Dendritic cell treated with granulocyte-macrophage colony-stimulating factor and Interleukin-4, amounts not matched to agents 40 ng/mL and 50 ng/mL, for 4 days (primary cell): ENCODE data around the gene PNMA8C.
"Not testable (repeated sequence)": the region's sequence is repeated elsewhere in the genome, so short reads cannot be mapped to it uniquely, and the experiment has no call there.

Experiments
- H3K27ac Mint-ChIP-seq: one replicate; pipeline ENCODE4 v1.8.0; 2022; ENCODE audit warnings: mild to moderate bottlenecking, mixed read lengths
- H3K27me3 Mint-ChIP-seq: one replicate; pipeline ENCODE4 v1.8.0; 2022; ENCODE audit warnings: mild to moderate bottlenecking, mixed read lengths
- H3K36me3 Mint-ChIP-seq: one replicate; pipeline ENCODE4 v1.8.0; 2022; ENCODE audit warnings: low read depth, mixed read lengths
- H3K4me1 Mint-ChIP-seq: one replicate; pipeline ENCODE4 v1.8.0; 2022; ENCODE audit warnings: low read depth, mixed read lengths
- H3K4me3 Mint-ChIP-seq: one replicate; pipeline ENCODE4 v1.8.0; 2022; ENCODE audit warnings: mild to moderate bottlenecking, moderate library complexity, mixed read lengths
- H3K9me3 Mint-ChIP-seq: one replicate; pipeline ENCODE4 v1.8.0; 2022; ENCODE audit warnings: mixed read lengths
- intact Hi-C: fragments of 100-400 bp; cut with micrococcal nuclease; formaldehyde crosslinking; loops from one replicate; pipeline ENCODE4 v1.15.0; 2022

The PNMA8C gene

DNA sequence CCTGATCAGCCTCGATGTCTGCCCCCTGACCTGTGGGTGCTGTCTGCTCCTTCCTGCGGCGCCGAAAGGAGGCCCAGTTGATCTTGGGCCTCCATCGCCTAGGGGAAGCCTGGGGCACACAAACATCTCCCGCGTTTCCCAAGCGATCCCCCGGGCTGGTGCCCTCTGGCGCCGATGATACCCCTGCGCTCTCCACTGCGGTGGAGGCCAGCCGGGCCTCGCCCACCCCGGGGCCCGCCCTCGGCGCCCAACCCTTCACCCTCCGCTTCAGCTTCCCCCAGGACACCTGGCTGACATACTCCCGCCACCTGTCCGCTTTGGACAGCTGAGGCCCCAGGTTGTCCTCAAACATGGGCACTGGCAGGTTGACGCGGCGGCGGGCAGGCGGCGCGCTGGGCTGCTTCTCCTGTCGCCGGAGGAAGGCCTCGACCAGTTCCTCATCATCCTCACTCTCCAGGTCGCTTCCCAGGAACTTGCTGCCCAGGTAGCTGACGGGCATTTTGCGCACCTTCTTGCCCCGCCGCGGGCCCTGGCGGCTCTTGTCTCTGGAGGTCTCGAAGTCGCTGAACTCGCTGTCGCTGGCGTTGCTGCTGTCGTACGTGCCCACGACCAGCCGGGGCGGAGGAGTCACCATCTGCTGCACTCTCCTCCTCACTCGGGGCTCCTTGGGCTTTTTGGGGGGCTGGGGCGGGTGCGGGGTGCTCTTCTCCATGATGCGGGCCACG is 16.6 kb downstream of the PNMA8C start:
- Mint-ChIP-seq H3K27me3 (peaks cover 91% of the 10 kb centered on the region), H3K4me1 (peaks cover 18% of the 10 kb centered on the region), H3K4me3 (no peak overlapping the region), H3K36me3 (no peaks in the 10 kb centered on the region), H3K27ac (no peak overlapping the region), H3K9me3 (no peaks in the 10 kb centered on the region)
- intact Hi-C loops: no loop called here

DNA sequence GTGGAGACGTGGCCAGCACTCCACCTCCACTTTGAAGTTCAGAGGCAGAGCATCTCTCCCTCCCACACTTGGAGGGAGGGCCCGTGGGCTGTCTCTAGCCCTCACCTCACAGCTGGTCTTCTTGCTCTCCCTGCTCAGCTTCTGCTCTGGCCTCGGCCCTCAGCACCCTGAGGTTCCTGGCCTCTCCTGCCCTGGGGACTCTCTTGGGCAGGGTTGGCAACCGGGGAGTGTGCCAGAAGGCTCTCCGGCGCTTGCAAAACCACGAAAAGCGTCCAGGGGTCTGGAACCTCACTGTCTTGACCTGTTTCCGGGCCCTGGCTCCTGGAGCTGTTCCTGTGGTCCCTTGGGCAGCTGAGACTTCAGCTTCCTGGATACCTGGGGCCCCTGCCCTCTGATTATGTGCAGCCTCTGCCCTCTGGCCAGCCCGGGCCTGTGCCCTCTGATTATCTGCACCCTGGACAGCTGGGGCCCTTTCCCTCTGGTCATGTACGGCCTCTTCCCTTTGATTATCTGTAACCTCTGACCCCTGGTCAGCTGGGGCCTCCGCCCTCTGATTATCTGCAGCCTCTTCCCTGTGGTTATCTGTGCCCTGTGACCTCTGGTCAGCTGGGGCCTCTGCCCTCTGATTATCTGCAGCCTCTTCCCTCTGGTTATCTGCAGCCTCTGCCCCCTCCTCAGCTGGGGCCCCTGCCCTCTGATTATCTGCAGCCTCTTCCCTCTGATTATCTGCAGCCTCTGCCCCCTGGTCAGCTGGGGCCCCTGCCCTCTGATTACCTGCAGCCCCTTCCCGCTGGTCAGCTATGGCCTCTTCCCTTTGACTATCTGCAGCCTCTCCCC is 17.4 kb downstream of the PNMA8C start:
- Mint-ChIP-seq H3K9me3 (no peaks in the 10 kb centered on the region), H3K27me3 (peaks cover 91% of the 10 kb centered on the region), H3K27ac (no peak overlapping the region), H3K4me3 (no peak overlapping the region), H3K4me1 (peaks cover 13% of the 10 kb centered on the region), H3K36me3 (no peaks in the 10 kb centered on the region)
- intact Hi-C loops: no loop called here

DNA sequence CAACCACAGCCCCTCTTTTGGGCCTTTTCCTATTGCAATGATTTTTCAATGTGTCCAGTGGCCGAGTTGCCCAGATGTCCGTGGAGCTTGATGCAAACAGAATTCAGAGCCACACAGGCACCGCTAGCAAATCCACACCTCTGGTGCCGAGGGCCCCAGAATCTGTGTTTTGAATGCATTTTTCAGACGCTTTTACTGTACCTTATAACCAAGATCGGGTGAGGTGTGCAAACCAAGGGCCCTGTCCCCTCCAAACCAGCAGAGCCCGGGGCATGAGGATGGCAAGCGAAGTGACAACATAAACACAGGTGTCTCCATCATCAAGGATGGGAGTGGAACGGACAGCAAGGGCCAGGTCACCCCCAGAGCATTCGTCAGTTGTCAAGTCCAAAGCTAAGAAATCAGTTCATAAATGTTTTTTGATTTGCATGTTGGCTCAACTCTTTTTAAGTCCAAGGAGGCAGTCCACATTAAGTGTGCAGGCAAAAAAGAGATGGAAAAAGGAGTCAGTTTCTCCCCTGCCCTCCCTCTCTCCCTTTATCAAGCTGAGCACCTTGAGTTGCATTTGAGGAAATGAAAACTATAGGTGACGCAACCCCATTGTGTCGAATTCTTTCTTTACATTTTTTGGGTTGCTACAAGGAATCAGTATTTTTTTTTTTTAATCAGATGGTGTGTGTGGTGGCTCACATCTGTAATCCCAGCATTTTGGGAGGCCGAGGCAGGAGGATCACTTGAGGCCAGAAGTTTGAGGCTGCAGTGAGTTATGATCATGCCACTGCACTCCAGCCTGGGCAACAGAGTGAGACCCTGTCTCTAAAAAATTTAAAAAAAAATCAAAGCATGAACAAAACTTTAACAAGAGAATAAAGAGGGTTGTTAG is 18.3 kb downstream of the PNMA8C start:
- Mint-ChIP-seq H3K4me3 (no peak overlapping the region), H3K36me3 (no peaks in the 10 kb centered on the region), H3K4me1 (peaks cover 8% of the 10 kb centered on the region), H3K27ac (no peak overlapping the region), H3K27me3 (peaks cover 91% of the 10 kb centered on the region), H3K9me3 (no peaks in the 10 kb centered on the region)
- intact Hi-C loops: no loop called here

DNA sequence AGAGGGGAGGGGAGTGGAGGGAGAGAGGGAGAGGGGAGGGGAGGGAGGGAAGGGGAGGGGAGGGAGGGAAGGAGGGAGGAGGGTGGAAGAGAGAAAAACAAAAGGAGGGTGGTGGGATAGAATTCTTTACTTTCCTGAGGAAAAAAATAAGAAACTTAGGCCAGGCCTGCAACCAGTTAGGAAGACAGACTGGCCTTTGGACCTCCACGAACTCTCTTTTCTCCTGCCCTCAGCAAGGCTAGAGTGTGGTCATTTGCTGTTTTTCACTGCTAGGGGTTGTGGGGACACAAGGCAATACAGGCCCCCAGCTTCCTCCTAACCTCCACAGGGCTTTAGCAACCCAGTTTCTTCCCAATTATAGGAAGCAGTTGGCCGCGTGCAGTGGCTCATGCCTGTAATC is 19.5 kb downstream of the PNMA8C start:
- Mint-ChIP-seq H3K36me3 (no peaks in the 10 kb centered on the region), H3K9me3 (no peaks in the 10 kb centered on the region), H3K4me3 (no peak overlapping the region), H3K27me3 (peaks cover 92% of the 10 kb centered on the region), H3K27ac (no peak overlapping the region), H3K4me1 (peaks cover 15% of the 10 kb centered on the region)
- intact Hi-C loops: no loop called here

DNA sequence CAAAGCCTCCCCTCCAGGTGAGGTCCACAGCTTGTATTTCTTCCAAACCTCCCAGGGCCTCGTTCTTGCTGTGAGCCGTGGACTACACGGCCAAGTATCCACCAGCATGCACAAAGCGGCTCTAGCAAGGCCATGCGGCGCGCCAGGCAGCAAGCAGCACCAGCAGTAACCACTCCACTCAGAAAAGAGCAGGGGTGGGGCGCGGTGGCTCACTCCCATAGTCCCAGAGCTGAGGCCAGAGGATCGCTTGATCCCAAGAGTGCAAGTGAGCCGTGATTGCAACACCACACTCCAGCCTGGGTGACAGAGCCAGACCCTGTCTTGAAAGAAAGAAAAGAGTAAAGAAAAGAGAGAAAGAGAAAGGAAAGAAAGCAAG is 20.1 kb downstream of the PNMA8C start:
- H3K27me3 Mint-ChIP-seq: peaks cover 92% of the 10 kb centered on the region
- no peaks in the 10 kb centered on the region for H3K9me3 Mint-ChIP-seq
- intact Hi-C loops: no loop called here
- H3K4me1 Mint-ChIP-seq: peaks cover 20% of the 10 kb centered on the region
- no peak overlapping the region for H3K27ac Mint-ChIP-seq
- no peaks in the 10 kb centered on the region for H3K36me3 Mint-ChIP-seq
- no peak overlapping the region for H3K4me3 Mint-ChIP-seq

DNA sequence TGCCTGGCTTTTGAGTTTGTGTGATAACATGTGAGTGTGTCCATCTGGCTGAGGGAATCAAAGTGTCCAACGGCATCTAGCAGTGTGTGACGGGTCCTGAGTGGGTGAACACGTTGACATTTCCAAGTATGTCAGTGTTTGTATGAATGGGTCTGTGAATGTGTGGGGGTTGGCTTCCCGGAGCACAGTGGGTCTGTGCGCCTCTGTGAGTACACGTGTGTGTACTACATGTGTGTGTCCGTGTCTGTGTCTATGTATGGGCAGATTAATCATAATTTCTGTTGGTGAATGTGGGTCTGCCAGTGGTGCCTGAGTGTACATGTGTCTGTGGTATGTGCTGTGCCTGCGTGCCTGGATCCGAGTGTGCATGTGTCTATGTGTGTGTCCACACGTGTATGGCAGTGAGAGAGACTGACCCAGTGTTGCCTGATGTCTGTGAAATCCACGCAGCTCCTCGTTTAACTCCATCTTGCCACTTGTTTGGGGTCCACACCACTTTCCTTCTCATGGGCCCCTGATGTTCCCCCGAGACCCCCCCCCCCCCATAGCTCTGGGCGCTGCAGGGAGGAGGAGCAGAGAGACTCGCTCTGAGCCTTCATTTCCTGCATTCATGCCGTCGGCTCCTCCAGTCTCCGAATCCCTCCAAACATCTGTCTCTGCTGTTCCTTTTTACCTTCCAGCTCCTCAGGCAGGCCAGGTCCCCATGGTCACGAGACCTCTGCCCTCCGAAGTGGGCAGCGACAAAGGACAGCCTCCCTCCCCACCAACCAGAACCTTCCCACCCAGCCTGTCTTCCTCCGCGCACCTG is 20.7 kb downstream of the PNMA8C start:
- Mint-ChIP-seq H3K27ac (no peak overlapping the region), H3K4me3 (no peak overlapping the region), H3K9me3 (no peaks in the 10 kb centered on the region), H3K4me1 (peaks cover 22% of the 10 kb centered on the region), H3K27me3 (peaks cover 92% of the 10 kb centered on the region), H3K36me3 (no peaks in the 10 kb centered on the region)
- intact Hi-C loops: no loop called here

DNA sequence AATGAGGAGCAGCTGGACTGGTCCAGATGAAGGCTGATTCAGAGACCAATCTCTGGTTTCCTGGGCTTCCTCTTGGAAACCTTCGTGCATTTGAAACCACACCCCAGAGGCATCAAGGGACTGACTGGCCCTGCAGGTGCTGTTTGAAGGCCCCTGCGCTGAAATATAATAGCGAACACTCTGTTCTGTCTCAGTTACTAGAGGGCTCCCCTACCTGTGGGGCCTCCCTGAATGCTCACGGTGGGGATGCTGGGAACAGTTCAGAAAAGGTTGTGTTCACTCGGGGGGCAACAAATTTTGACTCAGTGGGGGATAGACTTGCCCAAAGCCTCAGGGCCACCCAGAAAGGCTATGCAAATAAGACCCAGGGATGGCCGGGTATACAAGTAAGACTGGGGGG is 21.8 kb downstream of the PNMA8C start:
- H3K9me3 Mint-ChIP-seq: no peaks in the 10 kb centered on the region

DNA sequence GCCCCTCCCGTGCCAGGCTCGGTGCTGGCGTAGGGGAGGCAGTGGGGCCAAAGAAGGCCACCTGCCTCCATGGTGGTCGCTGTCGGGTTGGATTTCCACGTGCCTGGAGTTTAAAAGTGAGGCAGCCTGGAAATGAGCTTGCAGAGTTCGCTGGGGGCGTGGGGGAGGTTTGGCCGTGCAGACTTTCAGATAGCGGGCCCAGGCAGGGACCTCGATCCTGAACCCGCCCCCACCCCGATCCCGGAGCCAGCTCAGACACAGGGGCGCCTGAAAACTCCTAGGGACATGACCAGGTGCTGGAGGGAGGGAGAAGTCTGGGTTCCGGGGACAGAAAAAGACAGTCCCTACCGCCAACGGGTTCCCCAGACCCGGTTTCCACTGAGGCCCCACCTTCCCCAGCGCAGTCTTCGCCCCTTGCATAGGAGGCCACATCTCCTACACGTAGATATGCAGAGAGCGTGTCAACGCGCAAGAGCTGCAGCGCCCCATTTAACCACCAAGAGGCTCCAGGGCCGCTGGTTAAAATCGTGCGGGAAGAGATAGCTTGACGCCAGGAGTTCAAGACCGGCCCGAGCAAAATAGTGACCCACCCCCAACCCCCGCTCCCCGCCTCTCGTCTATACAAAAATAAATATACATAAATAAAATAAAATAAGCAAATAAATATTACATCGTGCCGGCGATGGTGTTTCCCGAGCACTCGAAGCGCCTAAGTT is 23.8 kb downstream of the PNMA8C start:
- H3K36me3 Mint-ChIP-seq: no peaks in the 10 kb centered on the region
- H3K27me3 Mint-ChIP-seq: peaks cover 83% of the 10 kb centered on the region
- intact Hi-C loops: no loop called here
- H3K4me3 Mint-ChIP-seq: peak overlapping the region; percentile 55
- no peaks in the 10 kb centered on the region for H3K9me3 Mint-ChIP-seq
- peaks cover 30% of the 10 kb centered on the region for H3K4me1 Mint-ChIP-seq
- H3K27ac Mint-ChIP-seq: no peak overlapping the region

More for the DNA sequence above, 21.8 kb downstream of the PNMA8C start:
- intact Hi-C loops: no loop called here
- Mint-ChIP-seq H3K27ac (no peak overlapping the region), H3K36me3 (no peaks in the 10 kb centered on the region), H3K4me3 (no peak overlapping the region), H3K27me3 (peaks cover 90% of the 10 kb centered on the region), H3K4me1 (peaks cover 28% of the 10 kb centered on the region)

DNA sequence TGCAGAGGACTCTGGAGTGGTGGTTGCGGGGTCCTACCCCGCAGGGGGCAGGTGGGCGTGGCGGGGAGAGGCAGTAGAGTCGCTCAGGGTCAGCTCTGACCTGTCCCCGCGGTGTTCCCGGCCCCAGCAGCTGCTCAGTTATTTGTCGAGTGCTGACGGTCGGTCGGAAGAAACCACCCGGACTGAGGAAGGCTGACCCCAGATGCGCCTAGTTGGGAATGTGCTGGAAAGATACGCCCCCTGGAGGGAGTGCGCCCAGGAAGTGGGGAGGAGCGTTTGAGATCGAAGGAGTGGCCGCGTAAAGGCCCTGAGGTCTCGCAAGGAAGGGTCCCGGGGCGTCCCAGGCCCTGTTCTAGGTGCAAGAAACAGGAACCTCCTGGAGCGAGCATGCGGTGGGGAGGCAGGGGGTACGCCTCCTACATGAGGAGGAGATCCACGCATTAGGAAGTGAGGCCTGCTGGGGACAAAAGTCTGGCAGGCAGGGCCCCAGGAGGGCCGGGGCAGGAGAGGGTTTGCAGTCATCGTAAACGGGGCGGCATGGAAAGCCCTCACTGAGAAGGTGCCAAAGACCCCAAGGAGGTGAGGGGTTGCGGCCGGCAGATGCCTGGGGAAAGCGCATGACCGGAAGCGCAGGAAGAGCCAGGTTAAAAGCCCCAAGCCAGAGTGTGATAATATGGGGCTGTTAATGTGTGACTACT is 24.5 kb downstream of the PNMA8C start:
- H3K36me3 Mint-ChIP-seq: no peaks in the 10 kb centered on the region
- H3K9me3 Mint-ChIP-seq: no peaks in the 10 kb centered on the region
- H3K27me3 Mint-ChIP-seq: peaks cover 83% of the 10 kb centered on the region
- peaks cover 30% of the 10 kb centered on the region for H3K4me1 Mint-ChIP-seq
- intact Hi-C loops: no loop called here
- H3K27ac Mint-ChIP-seq: peak overlapping the region; percentile 4
- H3K4me3 Mint-ChIP-seq: peak overlapping the region; percentile 55

DNA sequence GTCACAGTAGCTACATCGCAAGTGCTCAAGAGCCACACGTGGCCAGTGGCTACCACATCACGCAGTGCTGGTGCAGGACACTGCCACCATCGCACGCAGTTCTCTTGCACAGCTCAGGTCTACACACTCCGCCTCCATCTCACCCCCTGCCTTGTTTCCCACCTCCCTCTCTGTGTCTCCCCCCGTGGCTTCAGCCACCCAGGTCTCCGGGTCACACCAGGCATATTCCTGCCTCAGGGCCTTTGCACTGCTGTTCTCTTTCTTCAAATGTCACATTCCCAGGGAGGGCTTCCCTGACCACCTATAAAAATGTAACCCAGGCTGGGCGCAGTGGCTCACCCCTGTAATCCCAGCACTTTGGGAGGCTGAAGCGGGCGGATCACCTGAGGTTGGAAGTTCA is 26.0 kb downstream of the PNMA8C start:
- intact Hi-C loops: loop anchor here (1.0 kb wide), 2 partner anchors 85 to 111 kb away; no protein-coding TSS in a partner anchor
- H3K36me3 Mint-ChIP-seq: no peaks in the 10 kb centered on the region
- no peak overlapping the region for H3K27ac Mint-ChIP-seq
- no peak overlapping the region for H3K4me3 Mint-ChIP-seq
- H3K9me3 Mint-ChIP-seq: no peaks in the 10 kb centered on the region
- H3K27me3 Mint-ChIP-seq: peaks cover 82% of the 10 kb centered on the region
- H3K4me1 Mint-ChIP-seq: peaks cover 21% of the 10 kb centered on the region

DNA sequence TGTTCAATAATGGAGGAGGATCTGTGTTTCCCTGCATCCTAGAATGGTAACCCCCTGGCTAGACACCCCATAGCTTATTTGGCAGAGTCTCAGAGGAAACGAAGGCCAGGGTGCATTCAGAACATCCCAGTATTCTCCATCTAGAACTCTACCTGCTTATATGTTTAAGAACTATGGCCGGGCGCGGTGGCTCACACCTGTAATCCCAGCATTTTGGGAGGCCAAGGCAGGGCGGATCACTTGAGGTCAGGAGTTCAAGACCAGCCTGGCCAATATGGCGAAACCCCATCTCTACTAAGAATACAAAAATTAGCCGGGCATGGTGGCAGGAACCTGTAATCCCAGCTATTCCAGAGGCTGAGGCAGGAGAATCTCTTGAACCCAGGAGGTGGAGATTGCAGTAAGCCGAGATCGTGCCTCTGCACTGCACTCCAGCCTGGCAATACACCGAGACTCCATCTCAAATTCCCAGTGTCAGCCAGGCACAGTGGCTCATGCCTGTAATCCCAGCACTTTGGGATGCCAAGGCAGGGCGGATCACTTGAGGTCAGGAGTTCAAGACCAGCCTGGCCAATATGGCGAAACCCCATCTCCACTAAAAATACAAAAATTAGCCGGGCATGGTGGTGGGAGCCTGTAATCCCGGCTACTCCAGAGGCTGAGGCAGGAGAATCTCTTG is 30.8 kb downstream of the PNMA8C start:
- Mint-ChIP-seq H3K36me3 (peaks cover 12% of the 10 kb centered on the region), H3K4me1 (peaks cover 25% of the 10 kb centered on the region), H3K27me3 (peaks cover 48% of the 10 kb centered on the region)
- H3K27ac Mint-ChIP-seq, H3K4me3 Mint-ChIP-seq, intact Hi-C loops, H3K9me3 Mint-ChIP-seq: not testable (repeated sequence)

DNA sequence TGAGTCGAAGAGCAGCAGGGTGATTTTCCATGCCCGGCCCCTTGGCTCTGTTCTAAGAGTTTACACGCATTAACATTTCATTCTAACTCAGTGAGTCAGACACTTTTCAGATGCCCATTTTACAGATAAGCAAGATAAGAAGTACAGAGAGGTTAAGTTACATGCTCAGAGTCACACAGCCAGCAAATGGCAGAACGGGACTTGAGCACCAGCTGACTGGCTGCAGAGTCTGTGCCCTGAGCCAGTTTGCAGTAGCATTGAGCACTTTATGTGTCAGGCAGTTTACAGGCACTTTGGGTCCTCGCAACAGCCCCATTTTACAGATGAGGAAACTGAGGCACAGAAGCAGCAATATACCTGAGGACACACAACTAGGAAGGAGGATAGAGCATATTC is 34.3 kb downstream of the PNMA8C start:
- Mint-ChIP-seq H3K4me3 (no peak overlapping the region), H3K4me1 (peaks cover 32% of the 10 kb centered on the region), H3K27me3 (peaks cover 25% of the 10 kb centered on the region), H3K9me3 (peaks cover 3% of the 10 kb centered on the region), H3K27ac (no peak overlapping the region), H3K36me3 (peaks cover 41% of the 10 kb centered on the region)
- intact Hi-C loops: loop anchor here (2.0 kb wide), 1 partner anchor 94 kb away; no protein-coding TSS in a partner anchor
